AG09319 (cell line): Measurements from ENCODE around the gene NDUFB11.
A peak's percentile ranks its signal among the peaks of the same experiment; 100 is the strongest.
"Not testable (repeated sequence)": the region's sequence is repeated elsewhere in the genome, so short reads cannot be mapped to it uniquely, and the experiment has no call there.

ENCODE experiments used
- DNase-seq: peaks from one replicate; pipeline ENCODE4 v3.0.0-alpha.2; 2010; ENCODE audit warnings: low read depth; ENCODE audit errors: extremely low read depth
- TF ChIP-seq, protein P1 (sequence below): IDR thresholded peaks from 2 replicates; pipeline ENCODE4 v1.5.1; 2011; ENCODE audit warnings: low read depth, mild to moderate bottlenecking, inconsistent platforms, low read length, moderate library complexity

NDUFB11 gene

DNA sequence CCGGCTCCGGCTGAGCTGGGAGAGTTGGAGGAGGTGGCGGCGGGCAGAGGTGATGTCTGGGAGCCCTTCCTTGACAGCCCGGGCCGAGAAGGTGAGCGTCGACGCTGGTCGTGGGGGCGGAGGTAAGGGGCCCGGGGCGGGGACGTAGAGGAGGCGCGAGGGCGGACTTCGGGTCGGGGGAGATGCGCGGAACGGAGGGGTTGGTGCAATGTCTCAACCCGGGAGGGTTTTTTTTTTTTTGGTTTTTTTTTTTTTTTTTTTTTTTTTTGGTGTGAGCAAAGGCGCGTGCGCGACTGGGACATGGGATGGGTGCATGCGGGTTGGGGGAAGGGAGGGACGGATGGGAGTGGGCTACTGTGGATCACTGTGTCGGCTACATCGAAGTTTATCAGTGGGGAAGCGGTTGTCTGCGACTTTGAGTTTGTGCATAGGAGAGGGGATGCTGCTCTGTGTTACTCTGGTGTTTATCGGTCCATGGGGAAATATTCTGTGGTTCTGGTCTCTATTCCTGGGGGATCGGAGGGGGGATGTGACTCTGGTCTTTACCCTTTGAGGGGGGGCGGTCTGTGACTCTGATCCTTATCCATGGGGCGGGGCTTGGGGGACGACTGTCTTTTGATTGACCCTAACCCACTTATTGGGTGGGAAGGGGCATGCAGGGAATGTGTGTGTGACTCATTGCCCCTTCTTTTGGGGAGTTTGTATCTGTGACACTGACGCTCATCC is 1.1 kb upstream of the NDUFB11 start:
- TF ChIP-seq, protein P1, sequence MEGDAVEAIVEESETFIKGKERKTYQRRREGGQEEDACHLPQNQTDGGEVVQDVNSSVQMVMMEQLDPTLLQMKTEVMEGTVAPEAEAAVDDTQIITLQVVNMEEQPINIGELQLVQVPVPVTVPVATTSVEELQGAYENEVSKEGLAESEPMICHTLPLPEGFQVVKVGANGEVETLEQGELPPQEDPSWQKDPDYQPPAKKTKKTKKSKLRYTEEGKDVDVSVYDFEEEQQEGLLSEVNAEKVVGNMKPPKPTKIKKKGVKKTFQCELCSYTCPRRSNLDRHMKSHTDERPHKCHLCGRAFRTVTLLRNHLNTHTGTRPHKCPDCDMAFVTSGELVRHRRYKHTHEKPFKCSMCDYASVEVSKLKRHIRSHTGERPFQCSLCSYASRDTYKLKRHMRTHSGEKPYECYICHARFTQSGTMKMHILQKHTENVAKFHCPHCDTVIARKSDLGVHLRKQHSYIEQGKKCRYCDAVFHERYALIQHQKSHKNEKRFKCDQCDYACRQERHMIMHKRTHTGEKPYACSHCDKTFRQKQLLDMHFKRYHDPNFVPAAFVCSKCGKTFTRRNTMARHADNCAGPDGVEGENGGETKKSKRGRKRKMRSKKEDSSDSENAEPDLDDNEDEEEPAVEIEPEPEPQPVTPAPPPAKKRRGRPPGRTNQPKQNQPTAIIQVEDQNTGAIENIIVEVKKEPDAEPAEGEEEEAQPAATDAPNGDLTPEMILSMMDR: no peak
- no peak for DNase-seq

DNA sequence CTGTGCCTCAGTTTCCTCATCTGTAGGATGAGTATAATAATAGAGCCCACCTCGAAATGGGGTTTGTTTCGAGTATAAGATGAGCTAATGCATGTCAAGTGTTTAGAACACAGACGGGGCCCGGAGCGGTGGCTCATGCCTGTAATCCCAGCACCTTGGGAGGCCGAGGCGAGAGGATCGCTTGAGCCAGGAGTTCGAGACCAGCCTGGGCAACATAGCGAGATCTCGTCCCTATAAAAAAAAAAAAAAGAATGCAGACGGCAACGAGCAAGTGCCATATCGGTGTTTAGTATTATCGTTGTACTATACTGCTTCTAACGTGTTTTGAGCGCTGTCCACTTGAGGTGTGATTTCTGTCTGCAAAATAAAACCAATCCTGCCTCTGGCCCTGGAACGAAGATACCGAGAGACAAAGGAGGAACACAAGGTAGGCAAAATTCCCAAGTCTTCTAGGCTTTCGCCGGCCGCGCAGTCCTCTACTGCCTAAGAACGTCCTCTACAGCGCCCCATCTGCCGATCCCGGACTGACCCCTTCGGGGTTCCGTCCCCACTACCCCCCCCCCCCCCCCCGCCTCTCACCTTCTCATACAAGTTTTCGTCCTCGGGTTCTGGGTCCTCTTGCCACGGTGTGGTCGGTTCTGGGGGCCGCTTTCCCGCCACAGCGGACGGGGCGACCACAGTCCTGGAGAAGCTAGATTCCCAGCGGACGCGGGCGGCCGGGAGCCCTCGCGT is 442 bp downstream of the NDUFB11 start:
- DNase-seq: no peak
- TF ChIP-seq, protein P1: no peak

DNA sequence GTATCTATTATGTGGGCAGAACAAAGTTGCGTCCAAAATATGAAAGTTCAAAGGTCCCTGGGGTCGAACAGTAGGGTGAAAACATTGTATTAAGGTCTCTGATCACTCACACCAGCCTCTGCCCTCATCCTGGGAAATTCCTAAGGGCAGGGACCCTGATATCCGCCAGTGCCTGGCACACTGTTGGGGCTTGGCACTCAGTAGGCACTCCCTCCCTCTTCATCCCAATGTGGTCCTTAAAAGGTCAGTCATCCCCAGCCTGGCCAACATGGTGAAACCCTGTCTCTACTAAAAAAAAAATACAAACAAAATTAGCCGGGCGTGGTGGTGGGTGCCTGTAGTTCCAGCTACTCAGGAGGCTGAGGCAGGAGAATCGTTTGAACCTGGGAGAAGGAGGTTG is 6.3 kb downstream of the NDUFB11 start:
- DNase-seq: no peak
- TF ChIP-seq, protein P1: no peak

DNA sequence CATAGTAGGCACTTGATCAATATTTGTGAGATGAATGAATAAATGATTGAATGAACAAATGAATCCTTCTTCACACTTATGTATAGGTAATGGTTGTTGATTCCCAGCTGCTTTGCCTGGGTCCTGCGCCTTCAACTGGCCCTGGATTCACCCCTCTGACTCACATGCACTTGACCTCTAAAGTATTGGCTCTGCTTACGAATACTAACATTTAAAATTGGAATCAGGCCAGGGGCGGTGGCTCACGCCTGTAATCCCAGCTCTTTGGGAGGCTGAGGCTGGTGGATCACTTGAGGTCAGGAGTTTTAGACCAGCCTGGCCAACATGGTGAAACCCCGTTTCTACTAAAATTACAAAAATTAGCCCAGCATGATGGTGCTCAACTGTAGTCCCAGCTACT is 8.9 kb downstream of the NDUFB11 start:
- not testable (repeated sequence) for DNase-seq

DNA sequence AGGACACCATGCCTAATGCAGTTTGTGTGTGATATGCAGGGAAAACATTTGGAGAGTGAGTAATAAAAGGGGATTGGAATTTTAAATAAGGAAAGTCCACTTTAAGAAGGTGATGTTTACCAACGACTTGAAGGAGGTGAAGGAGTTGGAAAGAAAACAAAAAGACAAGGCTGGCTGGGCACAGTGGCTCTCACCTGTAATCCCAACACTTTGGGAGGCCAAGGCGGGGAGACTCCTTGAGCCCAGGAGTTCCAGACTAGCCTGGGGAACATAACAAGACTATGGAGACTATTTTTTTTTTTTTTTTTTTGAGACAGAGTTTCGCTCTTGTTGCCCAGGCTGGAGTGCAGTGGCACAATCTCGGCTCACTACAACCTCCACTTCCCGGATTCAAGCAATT is 11.0 kb downstream of the NDUFB11 start:
- TF ChIP-seq, protein P1: no peak
- DNase-seq: no peak

DNA sequence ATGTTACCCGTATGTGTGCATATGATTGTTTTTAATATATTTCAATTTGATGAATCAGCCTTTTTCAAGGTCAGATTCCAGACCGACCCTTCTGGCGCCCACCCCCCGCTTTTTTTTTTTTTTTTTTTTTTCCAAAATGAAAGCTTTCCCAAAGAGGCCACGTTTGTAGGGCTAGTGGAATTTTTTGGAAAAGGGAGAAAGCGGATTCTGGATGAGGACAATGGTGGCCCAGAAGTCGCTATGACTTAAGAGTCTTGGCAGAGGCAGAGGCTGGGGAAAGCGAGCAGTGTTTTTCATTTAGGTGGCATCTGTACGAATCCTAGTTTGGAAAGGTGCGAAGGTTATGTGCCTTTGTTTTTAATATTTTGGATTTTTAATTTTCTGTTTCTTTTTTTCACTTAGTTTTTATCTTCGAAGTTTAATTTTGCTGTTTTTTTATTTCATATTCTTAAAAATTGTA is 14.6 kb downstream of the NDUFB11 start:
- TF ChIP-seq, protein P1: no peak
- DNase-seq: no peak

DNA sequence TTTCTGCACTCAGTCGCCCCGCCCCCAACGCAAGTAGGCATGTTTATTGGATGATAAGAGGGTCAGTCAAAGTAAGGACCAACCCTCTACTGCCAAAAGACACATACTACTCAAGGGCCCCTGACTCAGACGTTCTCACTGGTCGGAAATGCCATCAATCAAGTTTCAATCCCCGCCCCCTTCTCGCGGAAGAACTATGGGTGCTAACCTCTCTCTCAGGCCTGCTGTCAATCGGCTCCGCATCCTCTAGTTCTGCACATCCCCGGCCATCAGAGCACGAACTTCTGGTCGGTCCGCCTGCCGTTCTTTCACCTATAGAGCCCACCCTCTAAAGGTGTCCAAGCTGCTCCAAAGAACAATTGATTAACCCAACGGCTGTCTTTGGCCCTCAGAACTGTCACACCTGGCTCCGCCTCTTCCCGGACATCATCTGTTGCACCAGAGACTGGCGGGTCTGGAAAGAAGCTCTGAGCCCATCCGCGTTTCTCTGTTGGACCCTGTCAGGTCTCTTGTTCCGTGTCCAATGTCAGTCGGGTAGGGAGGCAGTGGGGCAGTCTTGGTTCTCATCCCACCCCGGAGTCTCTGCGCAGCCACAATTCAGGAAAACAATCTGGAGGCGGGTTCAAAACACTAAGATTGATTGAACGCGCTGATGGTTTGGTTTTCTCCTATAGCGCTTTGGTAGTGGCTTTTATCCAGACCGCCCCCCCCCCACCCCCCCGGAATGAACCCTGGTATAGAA is 15.2 kb downstream of the NDUFB11 start:
- TF ChIP-seq, protein P1: no peak
- peak; percentile 92 for DNase-seq

DNA sequence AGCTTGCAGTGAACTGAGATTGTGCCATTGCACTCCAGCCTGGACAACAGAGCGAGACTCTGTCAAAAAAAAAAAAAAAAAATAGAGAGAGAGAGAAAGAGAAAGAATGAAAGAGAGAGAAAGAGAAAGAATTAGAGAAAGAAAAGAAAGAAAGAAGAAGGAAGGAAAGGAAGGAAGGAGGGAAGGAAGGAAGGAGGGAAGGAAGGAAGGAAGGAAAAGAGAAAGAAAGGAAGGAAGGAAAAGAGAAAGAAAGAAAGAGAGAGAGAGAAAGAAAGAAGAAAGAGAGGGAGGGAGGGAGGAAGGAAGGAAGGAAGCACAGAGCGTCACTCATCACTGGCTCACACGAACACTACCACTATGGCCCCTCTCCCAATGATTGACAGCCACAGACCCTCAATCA is 20.0 kb downstream of the NDUFB11 start:
- not testable (repeated sequence) for DNase-seq

DNA sequence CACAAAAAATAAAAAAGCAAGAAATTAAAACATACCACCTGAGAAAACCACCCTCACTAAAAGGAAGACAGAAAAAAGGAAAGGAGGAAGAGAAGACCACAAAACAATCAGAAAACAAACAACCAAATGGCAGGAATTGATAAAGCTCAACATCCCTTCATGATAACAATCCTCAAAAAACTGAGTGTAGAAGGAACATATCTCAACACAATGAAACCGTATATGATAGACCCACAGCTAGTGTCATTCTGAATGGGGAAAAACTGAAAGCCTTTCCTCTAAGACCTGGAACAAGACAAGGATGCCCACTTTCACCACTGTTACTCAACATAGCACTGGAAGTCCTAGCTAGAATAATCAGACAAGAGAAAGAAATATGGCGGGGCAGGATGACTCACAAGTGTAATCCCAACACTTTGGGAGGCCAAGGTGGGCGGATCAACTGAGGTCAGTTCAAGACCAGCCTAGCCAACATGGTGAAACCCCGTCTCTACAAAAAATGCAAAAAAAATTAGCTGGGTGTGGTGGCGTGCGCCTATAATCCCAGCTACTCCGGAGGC is 27.9 kb downstream of the NDUFB11 start:
- DNase-seq: not testable (repeated sequence)
